ENCODE results near the gene TRAF2. TPM values are rescaled to one million over a fixed set of nuclear protein-coding genes. Genes with fewer than 3 reads are reported as not detected.
"Not testable (repeated sequence)": the region's sequence is repeated elsewhere in the genome, so short reads cannot be mapped to it uniquely, and the experiment has no call there.

TRAF2 gene
- total and polyA plus RNA-seq, 2 donors (not counting 1 experiment from before 2014, with no cell fraction given): 25.5 to 54.5 TPM

- WGBS (ENCODE audit: insufficient coverage): 95% methylated on average over 20 of the region's 29 CpGs
- H3K27me3 ChIP-seq (replicated peaks in 1 of 4; ENCODE audit: control extremely low read depth in 1 of 4, control insufficient read depth in 3 of 4, insufficient read depth in 4 of 4, low read length in 3 of 4); ATAC-seq (ENCODE audit: low read depth); H3K9me3 Mint-ChIP-seq (ENCODE audit: insufficient read depth); H3K9me3 ChIP-seq (ENCODE audit: control extremely low read depth in 1 of 3, control insufficient read depth in 2 of 3, insufficient read depth in 1 of 3, low read length in 2 of 3); H3K27me3 Mint-ChIP-seq; H3K27ac ChIP-seq (ENCODE audit: low read length in 2 of 2); DNase-seq: not testable (repeated sequence)
- Histone ChIP-seq H3K79me2 (ENCODE audit: control insufficient read depth, insufficient read depth, low read length) (peaks cover 35% of the 10 kb centered on the region), H3K4me3 (ENCODE audit: control extremely low read depth in 1 of 5, extremely low read depth in 1 of 5, insufficient read depth in 1 of 5, low read depth in 2 of 5, low read length in 4 of 5) (peak overlapping the region in 4 of 5 experiments; percentile 31 to 85 (median 62)), H3K4me2 (replicated peaks; ENCODE audit: low read depth, low read length, poor library complexity, severe bottlenecking) (peak overlapping the region; percentile 92), H2AFZ (ENCODE audit: insufficient read depth, low read depth, low read length, poor library complexity, severe bottlenecking) (peak overlapping the region; percentile 68), H3K36me3 (replicated peaks in 1 of 2; ENCODE audit: control extremely low read depth in 1 of 2, control insufficient read depth in 1 of 2, extremely low read depth in 1 of 2, insufficient read depth in 2 of 2, low read length in 1 of 2) (peaks cover 0 to 23% of the 10 kb centered on the region in 2 experiments), H3K4me1 (ENCODE audit: control insufficient read depth in 2 of 2, insufficient read depth in 2 of 2, low read length in 2 of 2) (peaks cover 8 to 19% of the 10 kb centered on the region in 2 donors), H3K9ac (ENCODE audit: low read length) (peak overlapping the region; percentile 53), H4K20me1 (ENCODE audit: control insufficient read depth, insufficient read depth, low read length, poor library complexity, severe bottlenecking) (peaks cover 19% of the 10 kb centered on the region)
- intact Hi-C loops (cut with micrococcal nuclease): loop anchor here (1.0 kb wide), 4 partner anchors 15 to 76 kb away; partner anchors contain the start of genes PHPT1, TMEM141 and TRAF2
- ChIA-PET POLR2A (interaction anchor here (0.6 to 1.5 kb wide), 3 partner anchors 14 to 67 kb away, joined by 4 to 8 read pairs (median 5); no protein-coding TSS in a partner anchor), CTCF (interaction anchor here (1.6 kb wide), 1 partner anchor 25 kb away, joined by 3 read pairs; the partner anchor contains the start of gene AJM1)
- Mint-ChIP-seq H3K4me1 (peaks cover 18% of the 10 kb centered on the region), H3K4me3 (peak overlapping the region; percentile 55), H3K27ac (peak overlapping the region; percentile 20)
These were observed 19.4 kb upstream of the TRAF2 start for GRCh38 chr9:136866898-136867421.

GRCh38 chr9:136867480-136867879 is 18.8 kb upstream of the TRAF2 start:
- H3K36me3 ChIP-seq (replicated peaks in 1 of 2; ENCODE audit: control extremely low read depth in 1 of 2, control insufficient read depth in 1 of 2, extremely low read depth in 1 of 2, insufficient read depth in 2 of 2, low read length in 1 of 2): peaks cover 0 to 18% of the 10 kb centered on the region in 2 experiments
- peak overlapping the region; percentile 26 for H3K27ac Mint-ChIP-seq
- H3K4me3 ChIP-seq (ENCODE audit: control extremely low read depth in 1 of 5, extremely low read depth in 1 of 5, insufficient read depth in 1 of 5, low read depth in 2 of 5, low read length in 4 of 5): no peak overlapping the region
- WGBS (ENCODE audit: insufficient coverage): 96% methylated on average over 18 of the region's 18 CpGs
- intact Hi-C loops (cut with micrococcal nuclease): no loop called here
- peaks cover 18% of the 10 kb centered on the region for H3K4me1 Mint-ChIP-seq
- no peak overlapping the region for H3K9ac ChIP-seq (ENCODE audit: low read length)
- no peak overlapping the region for H3K4me2 ChIP-seq (replicated peaks; ENCODE audit: low read depth, low read length, poor library complexity, severe bottlenecking)
- peaks cover 19% of the 10 kb centered on the region for H4K20me1 ChIP-seq (ENCODE audit: control insufficient read depth, insufficient read depth, low read length, poor library complexity, severe bottlenecking)
- no peaks in the 10 kb centered on the region for H3K27me3 Mint-ChIP-seq
- H2AFZ ChIP-seq (ENCODE audit: insufficient read depth, low read depth, low read length, poor library complexity, severe bottlenecking): no peak overlapping the region
- ATAC-seq (ENCODE audit: low read depth): no peak
- ChIA-PET POLR2A (interaction anchor here (0.6 kb wide), 1 partner anchor 20 kb away, joined by 8 read pairs; no protein-coding TSS in a partner anchor), CTCF (interaction anchor here (1.6 kb wide), 1 partner anchor 25 kb away, joined by 3 read pairs; the partner anchor contains the start of gene AJM1)
- TF ChIP-seq CTCF (IDR thresholded peaks at IDR 0.05): no peak
- TF ChIP-seq EZH2 (IDR thresholded peaks at IDR 0.05; ENCODE audit: borderline replicate concordance, insufficient read depth, low read depth, low read length, poor library complexity, severe bottlenecking): no peak
- peaks cover 0 to 7% (median 0%) of the 10 kb centered on the region in 3 donors for H3K9me3 ChIP-seq (ENCODE audit: control extremely low read depth in 1 of 3, control insufficient read depth in 2 of 3, insufficient read depth in 1 of 3, low read length in 2 of 3)
- peaks cover 35% of the 10 kb centered on the region for H3K79me2 ChIP-seq (ENCODE audit: control insufficient read depth, insufficient read depth, low read length)
- H3K9me3 Mint-ChIP-seq (ENCODE audit: insufficient read depth): no peaks in the 10 kb centered on the region
- no peak overlapping the region for H3K27ac ChIP-seq (ENCODE audit: low read length in 2 of 2)
- no peak for DNase-seq
- H3K4me1 ChIP-seq (ENCODE audit: control insufficient read depth in 2 of 2, insufficient read depth in 2 of 2, low read length in 2 of 2): peaks cover 8 to 19% of the 10 kb centered on the region in 2 donors
- no peaks in the 10 kb centered on the region for H3K27me3 ChIP-seq (replicated peaks in 1 of 4; ENCODE audit: control extremely low read depth in 1 of 4, control insufficient read depth in 3 of 4, insufficient read depth in 4 of 4, low read length in 3 of 4)
- H3K4me3 Mint-ChIP-seq: peak overlapping the region; percentile 70
